Lower leg skin (tissue), 3 donors: ENCODE data around the gene SNTG2.

ENCODE experiments used
- POLR2A ChIP-seq, 2 donors: fragments of 450-650 bp; IDR thresholded peaks; one replicate each; pipeline ENCODE4 v1.6.1; 2016 to 2017; ENCODE audit warnings: antibody characterized with exemption in 2 of 2, mild to moderate bottlenecking in 1 of 2, moderate library complexity in 1 of 2
- TF ChIP-seq, protein P1 (sequence below), 3 donors: fragments of 450-650 bp; IDR thresholded peaks; one replicate each; pipeline ENCODE4 v1.5.1; 2016; ENCODE audit warnings: antibody characterized with exemption in 3 of 3, mild to moderate bottlenecking in 3 of 3, moderate library complexity in 2 of 3

DNA sequence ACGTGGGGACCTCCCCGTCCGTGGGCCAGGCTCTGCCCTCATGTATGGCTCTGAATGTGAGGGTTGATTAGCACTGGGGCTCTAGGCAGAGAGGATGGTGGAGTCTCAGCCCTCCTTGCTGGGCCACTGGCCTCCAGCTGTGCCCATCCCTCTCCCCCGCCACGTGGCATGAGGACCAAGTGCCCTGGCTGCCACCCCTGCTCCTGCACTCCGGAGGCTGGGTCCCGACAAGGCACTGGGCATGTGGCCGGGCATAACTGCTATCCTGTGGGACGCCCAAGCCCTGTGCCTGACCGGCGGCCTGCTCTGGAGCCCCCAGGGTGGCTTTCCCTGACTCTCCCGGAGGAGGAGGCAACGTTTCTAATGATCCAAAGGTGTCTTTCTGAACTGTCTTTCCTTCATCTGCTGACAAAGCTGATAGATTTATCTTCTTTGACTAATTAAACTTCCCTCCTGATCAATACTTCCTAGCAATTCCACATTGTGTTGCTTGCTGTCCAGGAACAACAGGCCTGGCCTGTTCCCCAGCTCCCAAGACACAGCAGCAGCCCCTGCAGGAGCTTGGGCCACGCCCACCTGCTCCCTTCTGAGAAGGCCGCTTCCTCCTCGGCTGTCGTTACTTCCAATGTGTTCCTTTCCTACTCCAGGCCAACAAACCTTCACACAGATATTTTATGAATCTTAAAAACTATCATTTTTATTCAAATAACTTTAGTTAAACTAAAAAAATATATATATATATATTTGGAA, 132.0 kb downstream of the SNTG2 start:
- TF ChIP-seq, protein P1, sequence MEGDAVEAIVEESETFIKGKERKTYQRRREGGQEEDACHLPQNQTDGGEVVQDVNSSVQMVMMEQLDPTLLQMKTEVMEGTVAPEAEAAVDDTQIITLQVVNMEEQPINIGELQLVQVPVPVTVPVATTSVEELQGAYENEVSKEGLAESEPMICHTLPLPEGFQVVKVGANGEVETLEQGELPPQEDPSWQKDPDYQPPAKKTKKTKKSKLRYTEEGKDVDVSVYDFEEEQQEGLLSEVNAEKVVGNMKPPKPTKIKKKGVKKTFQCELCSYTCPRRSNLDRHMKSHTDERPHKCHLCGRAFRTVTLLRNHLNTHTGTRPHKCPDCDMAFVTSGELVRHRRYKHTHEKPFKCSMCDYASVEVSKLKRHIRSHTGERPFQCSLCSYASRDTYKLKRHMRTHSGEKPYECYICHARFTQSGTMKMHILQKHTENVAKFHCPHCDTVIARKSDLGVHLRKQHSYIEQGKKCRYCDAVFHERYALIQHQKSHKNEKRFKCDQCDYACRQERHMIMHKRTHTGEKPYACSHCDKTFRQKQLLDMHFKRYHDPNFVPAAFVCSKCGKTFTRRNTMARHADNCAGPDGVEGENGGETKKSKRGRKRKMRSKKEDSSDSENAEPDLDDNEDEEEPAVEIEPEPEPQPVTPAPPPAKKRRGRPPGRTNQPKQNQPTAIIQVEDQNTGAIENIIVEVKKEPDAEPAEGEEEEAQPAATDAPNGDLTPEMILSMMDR (IDR thresholded peaks at IDR 0.05): no peak
- TF ChIP-seq POLR2A (IDR thresholded peaks at IDR 0.05): no peak
